HCT116 (cell line): ENCODE data around the gene CACNA2D2. TPM values are rescaled to one million over a fixed set of nuclear protein-coding genes. Genes with fewer than 3 reads are reported as not detected.

Experiments used
- ATAC-seq: fragments of 200-7000 bp; cut with Tn5 transposase; 2 replicates; pipeline ENCODE4 v1.9.1; 2020; ENCODE audit warnings: mild to moderate bottlenecking, moderate library complexity
- BruUV-seq: library from RNA; stranded (reverse); fragments of 400-500 nt; replicated peaks from 2 replicates; lab custom pipeline; 2021; lab: Mats Ljungman, UMichigan
- CTCF ChIA-PET: fragments of 300-600 bp; sonication (Branson Sonifier 250); formaldehyde crosslinking; loops from one replicate; lab custom pipeline; 2021; ENCODE audit warnings: antibody characterized with exemption; lab: Charles Lee
- POLR2A ChIA-PET: fragments of 300-600, 350-600 bp; sonication (Branson Sonifier 250); formaldehyde crosslinking; loops from one replicate; lab custom pipeline; 2021; ENCODE audit warnings: antibody characterized with exemption; lab: Charles Lee
- RAD21 ChIA-PET, 2 experiments: fragments of 300-600 bp; sonication (Branson Sonifier 250); formaldehyde crosslinking; loops; one replicate each; lab custom pipeline; 2023; ENCODE audit warnings: low total read pairs in 2 of 2; ENCODE audit not compliant: uncharacterized antibody in 2 of 2, unreplicated experiment in 2 of 2, low non-redundant PET in 1 of 2; lab: Charles Lee
- DNase-seq: peaks from one replicate; pipeline ENCODE4 v3.0.0-alpha.2; 2010; ENCODE audit warnings: low read depth, low spot score
- H2AFZ ChIP-seq: fragments of 200-600 bp; shearing (Covaris generic), sonication (generic); 2 replicates; pipeline ENCODE4 v1.6.1; 2017; ENCODE audit warnings: low read depth, mixed run types, mixed read lengths, antibody characterized with exemption, low read length; ENCODE audit not compliant: poor library complexity, severe bottlenecking
- H3K27ac ChIP-seq: 2 replicates; pipeline ENCODE4 v1.5.1; 2012; ENCODE audit warnings: low read depth, low read length
- H3K27me3 ChIP-seq: fragments of 200-600 bp; sonication (generic); 2 replicates; pipeline ENCODE4 v1.6.1; 2016; ENCODE audit warnings: mixed run types, low read length, mixed read lengths; ENCODE audit not compliant: insufficient read depth
- H3K36me3 ChIP-seq, 2 experiments: fragments of 200-500 bp in 1 of 2; fragments of 200-600 bp in 1 of 2; sonication (Bioruptor generic) in 1 of 2; sonication (generic) in 1 of 2; 2 replicates each; pipeline versions ENCODE4 v1.5.1 to v1.6.1; 2014 to 2016; ENCODE audit warnings: low read length in 2 of 2, inconsistent platforms in 1 of 2, mixed read lengths in 1 of 2, mixed run types in 1 of 2; ENCODE audit not compliant: insufficient read depth in 2 of 2, control insufficient read depth in 1 of 2
- H3K4me1 ChIP-seq, 2 experiments: fragments of 200-600 bp in 1 of 2; sonication (generic) in 1 of 2; 2 replicates each; pipeline versions ENCODE4 v1.5.1 to v1.6.1; 2012 to 2017; ENCODE audit warnings: low read length in 2 of 2, inconsistent platforms in 1 of 2, mild to moderate bottlenecking in 1 of 2, mixed read lengths in 1 of 2, mixed run types in 1 of 2, moderate library complexity in 1 of 2; ENCODE audit not compliant: insufficient read depth in 2 of 2, control insufficient read depth in 1 of 2
- H3K4me2 ChIP-seq: fragments of 200-600 bp; sonication (generic); 2 replicates; pipeline ENCODE4 v1.6.1; 2017; ENCODE audit warnings: mixed run types, low read length, mixed read lengths
- H3K4me3 ChIP-seq, 2 experiments: fragments of 200-600 bp in 1 of 2; sonication (generic) in 1 of 2; replicated peaks in 1 of 2; 2 replicates each; pipeline ENCODE4 v1.5.1; 2011 to 2016; ENCODE audit warnings: low read length in 2 of 2, control low read depth in 1 of 2, low read depth in 1 of 2, mild to moderate bottlenecking in 1 of 2, mixed read lengths in 1 of 2, mixed run types in 1 of 2
- H3K79me2 ChIP-seq: fragments of 200-600 bp; sonication (generic); 2 replicates; pipeline ENCODE4 v1.6.1; 2017; ENCODE audit warnings: mild to moderate bottlenecking, mixed run types, low read length, moderate library complexity, mixed read lengths; ENCODE audit not compliant: insufficient read depth
- H3K9ac ChIP-seq: fragments of 200-600 bp; sonication (generic); 2 replicates; pipeline ENCODE4 v1.6.1; 2016; ENCODE audit warnings: low read length, mixed read lengths
- H3K9me2 ChIP-seq: fragments of 200-600 bp; sonication (generic), shearing (Covaris generic); 2 replicates; pipeline ENCODE4 v1.6.1; 2017; ENCODE audit warnings: mixed run types, mild to moderate bottlenecking, moderate library complexity; ENCODE audit not compliant: insufficient read depth
- H3K9me3 ChIP-seq, 2 experiments: fragments of 200-500 bp in 1 of 2; fragments of 200-600 bp in 1 of 2; sonication (Bioruptor generic) in 1 of 2; sonication (generic) in 1 of 2; 2 replicates each; pipeline ENCODE4 v1.6.1; 2014 to 2017; ENCODE audit warnings: low read length in 2 of 2, mixed read lengths in 2 of 2, inconsistent platforms in 1 of 2, low read depth in 1 of 2, mild to moderate bottlenecking in 1 of 2, mixed run types in 1 of 2, moderate library complexity in 1 of 2; ENCODE audit not compliant: control insufficient read depth in 1 of 2, insufficient read depth in 1 of 2
- H4K20me1 ChIP-seq: fragments of 200-600 bp; sonication (generic), shearing (Covaris generic); 2 replicates; pipeline ENCODE4 v1.6.1; 2017; ENCODE audit warnings: mixed run types, mild to moderate bottlenecking, moderate library complexity; ENCODE audit not compliant: insufficient read depth
- CEBPB ChIP-seq: IDR thresholded peaks from 2 replicates; pipeline ENCODE4 v1.6.1; 2012; ENCODE audit warnings: low read depth
- RAD21 ChIP-seq: IDR thresholded peaks from 2 replicates; pipeline ENCODE4 v1.6.1; 2012; ENCODE audit warnings: low read depth, mild to moderate bottlenecking
- SP1 ChIP-seq: IDR thresholded peaks from 2 replicates; pipeline ENCODE4 v1.6.1; 2012; ENCODE audit warnings: low read depth
- YY1 ChIP-seq: IDR thresholded peaks from 2 replicates; pipeline ENCODE4 v1.6.1; 2011; ENCODE audit warnings: low read length, low read depth, moderate library complexity, mild to moderate bottlenecking; ENCODE audit not compliant: insufficient replicate concordance; ENCODE audit errors: extremely low read depth
- intact Hi-C: fragments of 100-400 bp; cut with micrococcal nuclease; formaldehyde crosslinking; loops from 2 replicates; pipeline ENCODE4 v1.10.0; 2022
- total RNA-seq: library from RNA; stranded (reverse); gene quantifications from one replicate; pipeline ENCODE4 v1.2.1, GENCODE V29; 2021; ENCODE audit not compliant: unreplicated experiment
- TF ChIP-seq, protein P1 (sequence below): IDR thresholded peaks from 2 replicates; pipeline ENCODE4 v1.6.1; 2012
- TF ChIP-seq, protein P2 (sequence below), 3 experiments: fragments of 200-600 bp in 1 of 3; sonication (generic) in 1 of 3; IDR thresholded peaks in 2 of 3; conservative IDR thresholded peaks in 1 of 3; 2 replicates each; pipeline ENCODE4 v1.5.1; 2012 to 2017; ENCODE audit warnings: low read depth in 2 of 3, low read length in 2 of 3, antibody characterized with exemption in 1 of 3, borderline replicate concordance in 1 of 3, control low read depth in 1 of 3, mild to moderate bottlenecking in 1 of 3, mixed read lengths in 1 of 3, mixed run types in 1 of 3, moderate library complexity in 1 of 3; ENCODE audit not compliant: insufficient read depth in 1 of 3

The CACNA2D2 gene
- total RNA-seq, 1 experiment from 2014 or later, result 10.2 TPM

DNA sequence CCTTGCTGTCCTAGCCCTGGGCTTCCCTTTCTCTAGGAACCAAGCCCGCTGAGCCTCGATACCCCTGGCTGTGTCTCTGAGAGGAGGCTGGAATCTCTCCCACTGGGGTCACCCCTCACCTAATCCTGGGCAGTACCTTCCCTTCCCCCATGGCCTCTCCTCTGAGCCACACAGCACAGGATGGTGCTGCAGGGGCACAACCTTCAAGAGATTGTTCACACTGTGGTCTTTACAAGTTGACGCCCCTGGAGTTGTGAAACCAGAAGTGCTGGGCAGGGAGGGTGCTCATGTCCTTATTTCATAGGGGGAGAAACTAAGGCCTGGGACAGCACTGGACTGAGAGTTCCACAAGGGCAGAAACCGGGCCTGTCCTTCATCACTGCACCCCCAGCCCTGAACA lies 73.2 kb downstream of the CACNA2D2 start:
- no peaks in the 10 kb centered on the region for H3K9me3 ChIP-seq
- no peaks in the 10 kb centered on the region for H3K27me3 ChIP-seq
- ChIA-PET POLR2A (no interaction called here), RAD21 (no interaction called here), CTCF (no interaction called here)
- H3K4me2 ChIP-seq, result no peak overlapping the region
- H2AFZ ChIP-seq, result no peak overlapping the region
- H3K9ac ChIP-seq, result no peak overlapping the region
- no peaks in the 10 kb centered on the region for H3K4me1 ChIP-seq
- no peak overlapping the region for H3K4me3 ChIP-seq
- no peak overlapping the region for H3K27ac ChIP-seq
- TF ChIP-seq, protein P1, sequence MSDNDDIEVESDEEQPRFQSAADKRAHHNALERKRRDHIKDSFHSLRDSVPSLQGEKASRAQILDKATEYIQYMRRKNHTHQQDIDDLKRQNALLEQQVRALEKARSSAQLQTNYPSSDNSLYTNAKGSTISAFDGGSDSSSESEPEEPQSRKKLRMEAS, result no peak
- TF ChIP-seq YY1 (no peak), SP1 (no peak), RAD21 (no peak)
- no peaks in the 10 kb centered on the region for H3K9me2 ChIP-seq
- BruUV-seq, result no TSS peak
- no peaks in the 10 kb centered on the region for H3K36me3 ChIP-seq
- ATAC-seq (no peak), DNase-seq (no peak)
- no peaks in the 10 kb centered on the region for H3K79me2 ChIP-seq
- intact Hi-C loops, result no loop called here
- H4K20me1 ChIP-seq, result no peaks in the 10 kb centered on the region

DNA sequence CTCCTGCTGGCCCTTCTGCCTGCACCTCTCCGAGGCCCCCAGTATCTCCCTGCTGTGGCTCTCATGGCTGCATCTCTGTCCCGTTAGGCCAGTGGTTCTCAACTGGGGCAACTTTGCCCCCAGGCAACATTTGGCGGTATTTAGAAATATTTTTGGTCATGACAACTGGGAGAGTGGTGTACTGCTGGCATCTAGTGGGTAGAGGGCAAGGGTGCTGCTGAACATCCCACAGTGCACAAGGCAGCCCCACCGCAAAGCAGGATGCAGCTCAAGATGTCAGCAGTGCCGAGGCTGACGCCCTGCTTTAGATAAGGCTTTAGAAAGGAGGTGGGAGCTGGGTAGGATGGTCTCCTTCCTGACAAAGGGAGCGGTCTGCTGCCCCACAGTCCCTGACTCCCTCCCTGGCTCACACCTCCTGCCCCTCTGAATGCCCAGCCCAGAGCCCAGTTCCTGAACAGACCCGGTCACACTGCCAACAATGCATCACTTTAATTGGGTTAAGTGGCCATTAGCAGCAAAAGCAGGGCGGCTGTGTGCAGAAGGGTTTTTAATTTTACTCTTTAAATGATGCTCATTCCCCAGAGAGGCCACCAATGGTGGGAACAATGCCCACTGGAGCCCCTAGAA lies 75.3 kb downstream of the CACNA2D2 start:
- DNase-seq, result no peak
- Histone ChIP-seq H3K9me2 (no peaks in the 10 kb centered on the region), H3K9ac (no peak overlapping the region), H3K4me2 (no peak overlapping the region), H3K79me2 (no peaks in the 10 kb centered on the region), H3K4me3 (no peak overlapping the region), H2AFZ (no peak overlapping the region), H3K4me1 (no peaks in the 10 kb centered on the region), H4K20me1 (no peaks in the 10 kb centered on the region), H3K9me3 (no peaks in the 10 kb centered on the region), H3K27ac (no peak overlapping the region), H3K27me3 (no peaks in the 10 kb centered on the region), H3K36me3 (no peaks in the 10 kb centered on the region)
- ChIA-PET RAD21 (no interaction called here), CTCF (no interaction called here), POLR2A (interaction anchor here (1.0 kb wide), 1 partner anchor 77 kb away, joined by 3 read pairs; no protein-coding TSS in a partner anchor)
- TF ChIP-seq, protein P2, sequence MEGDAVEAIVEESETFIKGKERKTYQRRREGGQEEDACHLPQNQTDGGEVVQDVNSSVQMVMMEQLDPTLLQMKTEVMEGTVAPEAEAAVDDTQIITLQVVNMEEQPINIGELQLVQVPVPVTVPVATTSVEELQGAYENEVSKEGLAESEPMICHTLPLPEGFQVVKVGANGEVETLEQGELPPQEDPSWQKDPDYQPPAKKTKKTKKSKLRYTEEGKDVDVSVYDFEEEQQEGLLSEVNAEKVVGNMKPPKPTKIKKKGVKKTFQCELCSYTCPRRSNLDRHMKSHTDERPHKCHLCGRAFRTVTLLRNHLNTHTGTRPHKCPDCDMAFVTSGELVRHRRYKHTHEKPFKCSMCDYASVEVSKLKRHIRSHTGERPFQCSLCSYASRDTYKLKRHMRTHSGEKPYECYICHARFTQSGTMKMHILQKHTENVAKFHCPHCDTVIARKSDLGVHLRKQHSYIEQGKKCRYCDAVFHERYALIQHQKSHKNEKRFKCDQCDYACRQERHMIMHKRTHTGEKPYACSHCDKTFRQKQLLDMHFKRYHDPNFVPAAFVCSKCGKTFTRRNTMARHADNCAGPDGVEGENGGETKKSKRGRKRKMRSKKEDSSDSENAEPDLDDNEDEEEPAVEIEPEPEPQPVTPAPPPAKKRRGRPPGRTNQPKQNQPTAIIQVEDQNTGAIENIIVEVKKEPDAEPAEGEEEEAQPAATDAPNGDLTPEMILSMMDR (IDR thresholded peaks at IDR 0.05 in 2 of 3, conservative IDR thresholded peaks at IDR 0.05 in 1 of 3; ENCODE audit: borderline replicate concordance in 1 of 3, insufficient read depth in 1 of 3, low read depth in 2 of 3, low read length in 2 of 3), result peak in 2 of 3 experiments; percentile 11 to 30; a peak in 2 of 6 replicates
- TF ChIP-seq RAD21 (peak; percentile 56), CEBPB (no peak)
- intact Hi-C loops, result no loop called here
- no TSS peak for BruUV-seq
- ATAC-seq, result no peak
